GM12878 (cell line): ENCODE results near the gene G2E3. TPM values are rescaled to one million over a fixed set of nuclear protein-coding genes. Genes with fewer than 3 reads are reported as not detected.

Experiments
- ATAC-seq: fragments of 200-7000 bp; cut with Tn5 transposase; 3 replicates; pipeline ENCODE4 v1.9.1; 2020; ENCODE audit warnings: mild to moderate bottlenecking, moderate library complexity
- BruUV-seq: library from RNA; stranded (reverse); fragments of 400-500 nt; replicated peaks from 2 replicates; lab custom pipeline; 2021; lab: Mats Ljungman, UMichigan
- CTCF ChIA-PET: fragments of 300-600 bp; sonication (Branson Sonifier 250); formaldehyde crosslinking; extraction: SDS; loops from one replicate; lab custom pipeline; 2021; ENCODE audit warnings: inconsistent platforms; lab: Yijun Ruan, JAX
- POLR2A ChIA-PET: fragments of 350-600 bp; formaldehyde crosslinking; extraction: SDS; loops from one replicate; lab custom pipeline; 2021; ENCODE audit warnings: inconsistent platforms; lab: Charles Lee
- RAD21 ChIA-PET: fragments of 300-600 bp; sonication (Branson Sonifier 250); formaldehyde crosslinking; loops from one replicate; lab custom pipeline; 2023; ENCODE audit warnings: antibody characterized with exemption; ENCODE audit not compliant: unreplicated experiment; lab: Charles Lee
- SMC1A ChIA-PET: fragments of 300-600 bp; sonication (Branson Sonifier 250); formaldehyde crosslinking; loops from one replicate; lab custom pipeline; 2023; ENCODE audit not compliant: unreplicated experiment, uncharacterized antibody; lab: Charles Lee
- DNase-seq: peaks from one replicate; pipeline ENCODE4 v3.0.0-alpha.2; 2011; ENCODE audit warnings: low read depth, low spot score
- FAIRE-seq: peaks from 3 replicates; lab custom pipeline; 2011; peaks lifted over from hg19 to GRCh38; lab: Jason Lieb, UNC
- H2AFZ ChIP-seq: 2 replicates; pipeline ENCODE4 v1.6.0; 2011; ENCODE audit warnings: low read depth, low read length, control low read depth; ENCODE audit not compliant: control insufficient read depth
- H3K27ac ChIP-seq: 2 replicates; pipeline ENCODE4 v1.5.1; 2011; ENCODE audit warnings: control low read depth; ENCODE audit not compliant: control insufficient read depth, insufficient read depth
- H3K27me3 ChIP-seq, 2 experiments: replicated peaks in 1 of 2; 2 replicates each; pipeline versions ENCODE4 v1.6.0 to v1.6.1; 2011; ENCODE audit warnings: low read length in 1 of 2; ENCODE audit not compliant: control insufficient read depth in 2 of 2, insufficient read depth in 2 of 2
- H3K36me3 ChIP-seq, 2 experiments: 2 replicates each; pipeline ENCODE4 v1.5.1; 2011; ENCODE audit warnings: low read length in 1 of 2; ENCODE audit not compliant: control insufficient read depth in 2 of 2, insufficient read depth in 2 of 2
- H3K4me1 ChIP-seq: 2 replicates; pipeline ENCODE4 v1.6.1; 2011; ENCODE audit warnings: mild to moderate bottlenecking, low read length, moderate library complexity, mixed read lengths; ENCODE audit not compliant: control insufficient read depth, insufficient read depth
- H3K4me2 ChIP-seq: 2 replicates; pipeline ENCODE4 v1.6.0; 2011; ENCODE audit warnings: control low read depth; ENCODE audit not compliant: control insufficient read depth, insufficient read depth
- H3K4me3 ChIP-seq: fragments of 200-600 bp; sonication (generic); 2 replicates; pipeline ENCODE4 v1.5.1; 2016
- H3K79me2 ChIP-seq: 2 replicates; pipeline ENCODE4 v1.6.0; 2011; ENCODE audit warnings: low read length; ENCODE audit not compliant: control insufficient read depth, insufficient read depth
- H3K9ac ChIP-seq: 2 replicates; pipeline ENCODE4 v1.8.0; 2011; ENCODE audit warnings: low read length, control low read depth, mixed read lengths; ENCODE audit not compliant: control insufficient read depth, insufficient read depth
- H3K9me3 ChIP-seq: replicated peaks from 3 replicates; pipeline ENCODE4 v1.5.1; 2011; ENCODE audit warnings: mild to moderate bottlenecking, low read length; ENCODE audit not compliant: control insufficient read depth, insufficient read depth
- H4K20me1 ChIP-seq: 2 replicates; pipeline ENCODE4 v1.6.0; 2011; ENCODE audit not compliant: control insufficient read depth, insufficient read depth
- CEBPB ChIP-seq, 2 experiments: fragments of 150-350 bp in 1 of 2; IDR thresholded peaks; 2 replicates each; pipeline ENCODE4 v1.6.1; 2012 to 2014; ENCODE audit warnings: low read depth in 2 of 2, low read length in 2 of 2, borderline replicate concordance in 1 of 2, inconsistent platforms in 1 of 2
- DPF2 ChIP-seq: fragments of 450-650 bp; IDR thresholded peaks from 2 replicates; pipeline ENCODE4 v1.6.1; 2017; ENCODE audit warnings: mild to moderate bottlenecking
- FOS ChIP-seq: IDR thresholded peaks from 3 replicates; pipeline ENCODE4 v1.6.1; 2011; ENCODE audit warnings: borderline replicate concordance; ENCODE audit not compliant: insufficient read length; ENCODE audit errors: extremely low read depth
- FOXM1 ChIP-seq: IDR thresholded peaks from 2 replicates; pipeline ENCODE4 v1.6.1; 2012; ENCODE audit warnings: low read depth, mild to moderate bottlenecking, inconsistent platforms, low read length, moderate library complexity
- IRF4 ChIP-seq: IDR thresholded peaks from 2 replicates; pipeline ENCODE4 v1.6.1; 2011; ENCODE audit warnings: low read depth, low read length
- NFXL1 ChIP-seq: fragments of 450-650 bp; IDR thresholded peaks from 2 replicates; pipeline ENCODE4 v1.6.1; 2017; ENCODE audit warnings: antibody characterized with exemption, mild to moderate bottlenecking, borderline replicate concordance
- POU2F2 ChIP-seq: IDR thresholded peaks from 3 replicates; pipeline ENCODE4 v1.6.1; 2011; ENCODE audit warnings: low read depth, mild to moderate bottlenecking, low read length, borderline replicate concordance
- RAD21 ChIP-seq: IDR thresholded peaks from 2 replicates; pipeline ENCODE4 v1.6.1; 2011; ENCODE audit warnings: mild to moderate bottlenecking, low read depth, low read length, moderate library complexity; ENCODE audit not compliant: insufficient read depth
- RFX5 ChIP-seq: IDR thresholded peaks from 2 replicates; pipeline ENCODE4 v1.6.1; 2011; ENCODE audit warnings: low read depth, low read length, improper control_type of control experiment
- SMAD5 ChIP-seq: IDR thresholded peaks from 2 replicates; pipeline ENCODE4 v1.6.1; 2016; ENCODE audit warnings: antibody characterized with exemption, low read depth
- SMC3 ChIP-seq: IDR thresholded peaks from 2 replicates; pipeline ENCODE4 v1.6.1; 2011; ENCODE audit warnings: low read length, improper control_type of control experiment, borderline replicate concordance
- WGBS: methylation state at CpG from one replicate; pipeline ENCODE4 v1.1.6; 2016; ENCODE audit warnings: low lambda C conversion rate; ENCODE audit not compliant: insufficient replicate concordance, insufficient coverage; ENCODE audit errors: missing lambda C conversion rate; 5-methylcytosine and 5-hydroxymethylcytosine counted together
- in situ Hi-C: fragments of 300-500 bp; cut with MboI; formaldehyde crosslinking; loops from 9 replicates; pipeline ENCODE4 v1.14.3; 2018; ENCODE audit warnings: mixed read lengths
- intact Hi-C: fragments of 100-400 bp; cut with micrococcal nuclease; formaldehyde crosslinking; loops from one replicate; pipeline ENCODE4 v1.14.2; 2022; ENCODE audit not compliant: unreplicated experiment
- polyA plus RNA-seq, 11 experiments: library from polyadenylated mRNA; depleted of rRNA in 4 of 11; unstranded in 6 of 11; stranded (reverse) in 5 of 11; fragments of >200 nt; fragmentation: Nextera tagmentation in 4 of 11; fragmentation: Illumina TruSeq in 1 of 11; extraction: Ambion mirVana in 4 of 11; extraction: Trizol in 1 of 11; gene quantifications; 1 replicate in 1 of 11; 2 replicates in 10 of 11; pipeline versions ENCODE4 v1.2.1 to v1.2.3, GENCODE V29; 2011 to 2016; ENCODE audit warnings: inconsistent platforms in 2 of 11, missing spikeins in 2 of 11, low read depth in 1 of 11
- total RNA-seq, 4 experiments: library from RNA; depleted of rRNA in 3 of 4; stranded (reverse); fragments of >200 nt in 3 of 4; fragmentation: Illumina TruSeq in 1 of 4; extraction: Trizol in 1 of 4; gene quantifications; 2 replicates each; pipeline versions ENCODE4 v1.2.1 to v1.2.3, GENCODE V29; 2013 to 2021
- TF ChIP-seq, protein P1 (sequence below): IDR thresholded peaks from 2 replicates; pipeline ENCODE4 v1.6.1; 2011; ENCODE audit warnings: borderline replicate concordance, low read depth, mild to moderate bottlenecking, moderate library complexity, mixed read lengths, low read length; ENCODE audit not compliant: insufficient read depth; ENCODE audit errors: extremely low read length
- TF ChIP-seq, protein P2 (sequence below): fragments of 450-650 bp; IDR thresholded peaks from 2 replicates; pipeline ENCODE4 v1.6.1; 2017; ENCODE audit warnings: mild to moderate bottlenecking, moderate library complexity
- TF ChIP-seq, protein P3 (sequence below): IDR thresholded peaks from 2 replicates; pipeline ENCODE4 v1.6.1; 2011; ENCODE audit warnings: low read depth, mild to moderate bottlenecking, low read length, moderate library complexity, borderline replicate concordance; ENCODE audit errors: extremely low read depth
- TF ChIP-seq, protein P4 (sequence below): fragments of 450-650 bp; IDR thresholded peaks from 2 replicates; pipeline ENCODE4 v1.6.1; 2017; ENCODE audit warnings: low read depth, mild to moderate bottlenecking, moderate library complexity

Gene G2E3
- total and polyA plus RNA-seq, 10 of the 15 experiments (the other 5 are each of a cell fraction or from before 2014, with no cell fraction given) = 10.0 to 38.0 (median 21.1) TPM

DNA sequence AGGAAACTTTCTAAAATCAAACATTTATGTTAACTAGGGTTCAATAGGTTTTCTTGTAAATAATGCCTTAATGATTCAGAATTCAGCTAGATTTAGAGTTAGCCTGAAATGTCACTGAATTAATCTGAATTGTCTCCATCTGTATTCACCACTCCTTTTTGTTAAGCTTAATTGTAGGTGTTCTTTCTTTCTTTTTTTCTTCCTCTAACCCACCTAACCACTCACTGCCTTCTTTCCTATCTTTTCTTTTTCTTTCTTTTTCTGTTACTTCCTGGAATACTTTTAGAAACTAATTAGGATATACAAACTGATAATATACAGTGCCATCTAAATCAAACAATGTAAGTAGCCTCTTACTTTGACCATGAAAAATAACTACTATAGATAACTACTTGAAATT is 29.9 kb downstream of the G2E3 start (continued):
- TF ChIP-seq, protein P1, sequence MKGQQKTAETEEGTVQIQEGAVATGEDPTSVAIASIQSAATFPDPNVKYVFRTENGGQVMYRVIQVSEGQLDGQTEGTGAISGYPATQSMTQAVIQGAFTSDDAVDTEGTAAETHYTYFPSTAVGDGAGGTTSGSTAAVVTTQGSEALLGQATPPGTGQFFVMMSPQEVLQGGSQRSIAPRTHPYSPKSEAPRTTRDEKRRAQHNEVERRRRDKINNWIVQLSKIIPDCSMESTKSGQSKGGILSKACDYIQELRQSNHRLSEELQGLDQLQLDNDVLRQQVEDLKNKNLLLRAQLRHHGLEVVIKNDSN = no peak
- TF ChIP-seq NFXL1 = no peak

DNA sequence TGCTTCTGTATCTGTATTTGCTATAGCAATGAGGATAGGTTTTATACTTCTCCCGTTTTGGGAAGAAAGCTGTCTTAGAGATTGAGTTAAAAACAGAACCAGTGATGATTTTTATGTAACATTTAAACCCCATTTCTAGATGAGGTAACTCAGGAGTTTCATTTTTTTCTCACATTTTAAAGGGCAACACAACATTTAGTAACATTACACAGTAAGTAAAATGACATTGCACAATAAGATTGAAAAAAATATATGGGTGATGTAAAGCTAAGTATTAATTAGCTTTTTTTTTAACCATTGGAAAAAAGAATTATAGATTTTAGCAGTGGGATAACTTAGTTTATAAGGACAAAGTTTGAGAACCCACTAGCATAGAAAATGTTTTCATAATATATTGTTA is 38.0 kb downstream of the G2E3 start:
- no peaks in the 10 kb centered on the region for H3K9me3 ChIP-seq
- ChIA-PET CTCF (interaction anchor here (0.8 kb wide), 1 partner anchor 9 kb away, joined by 3 read pairs; no protein-coding TSS in a partner anchor), SMC1A (interaction anchor here (0.8 kb wide), 1 partner anchor 8 kb away, joined by 3 read pairs; no protein-coding TSS in a partner anchor), POLR2A (no interaction called here), RAD21 (no interaction called here)
- H3K79me2 ChIP-seq = no peaks in the 10 kb centered on the region
- H3K27ac ChIP-seq = no peak overlapping the region
- no peaks in the 10 kb centered on the region for H3K27me3 ChIP-seq
- intact Hi-C loops (no loop called here), in situ Hi-C loops (no loop called here)
- no TSS peak for BruUV-seq
- FAIRE-seq (no peak), ATAC-seq (no peak), DNase-seq (no peak)
- H3K36me3 ChIP-seq = peaks cover 5 to 10% of the 10 kb centered on the region in 2 experiments; a peak in 3 of 4 replicates
- no peak overlapping the region for H3K4me2 ChIP-seq
- 56% methylated on average over 1 of the region's 1 CpG for WGBS
- H3K4me3 ChIP-seq = no peak overlapping the region
- H4K20me1 ChIP-seq = no peaks in the 10 kb centered on the region
- H3K9ac ChIP-seq = no peak overlapping the region
- no peaks in the 10 kb centered on the region for H3K4me1 ChIP-seq
- H2AFZ ChIP-seq = no peak overlapping the region
- TF ChIP-seq SMAD5 = no peak
- TF ChIP-seq DPF2 = no peak
- TF ChIP-seq, protein P2, sequence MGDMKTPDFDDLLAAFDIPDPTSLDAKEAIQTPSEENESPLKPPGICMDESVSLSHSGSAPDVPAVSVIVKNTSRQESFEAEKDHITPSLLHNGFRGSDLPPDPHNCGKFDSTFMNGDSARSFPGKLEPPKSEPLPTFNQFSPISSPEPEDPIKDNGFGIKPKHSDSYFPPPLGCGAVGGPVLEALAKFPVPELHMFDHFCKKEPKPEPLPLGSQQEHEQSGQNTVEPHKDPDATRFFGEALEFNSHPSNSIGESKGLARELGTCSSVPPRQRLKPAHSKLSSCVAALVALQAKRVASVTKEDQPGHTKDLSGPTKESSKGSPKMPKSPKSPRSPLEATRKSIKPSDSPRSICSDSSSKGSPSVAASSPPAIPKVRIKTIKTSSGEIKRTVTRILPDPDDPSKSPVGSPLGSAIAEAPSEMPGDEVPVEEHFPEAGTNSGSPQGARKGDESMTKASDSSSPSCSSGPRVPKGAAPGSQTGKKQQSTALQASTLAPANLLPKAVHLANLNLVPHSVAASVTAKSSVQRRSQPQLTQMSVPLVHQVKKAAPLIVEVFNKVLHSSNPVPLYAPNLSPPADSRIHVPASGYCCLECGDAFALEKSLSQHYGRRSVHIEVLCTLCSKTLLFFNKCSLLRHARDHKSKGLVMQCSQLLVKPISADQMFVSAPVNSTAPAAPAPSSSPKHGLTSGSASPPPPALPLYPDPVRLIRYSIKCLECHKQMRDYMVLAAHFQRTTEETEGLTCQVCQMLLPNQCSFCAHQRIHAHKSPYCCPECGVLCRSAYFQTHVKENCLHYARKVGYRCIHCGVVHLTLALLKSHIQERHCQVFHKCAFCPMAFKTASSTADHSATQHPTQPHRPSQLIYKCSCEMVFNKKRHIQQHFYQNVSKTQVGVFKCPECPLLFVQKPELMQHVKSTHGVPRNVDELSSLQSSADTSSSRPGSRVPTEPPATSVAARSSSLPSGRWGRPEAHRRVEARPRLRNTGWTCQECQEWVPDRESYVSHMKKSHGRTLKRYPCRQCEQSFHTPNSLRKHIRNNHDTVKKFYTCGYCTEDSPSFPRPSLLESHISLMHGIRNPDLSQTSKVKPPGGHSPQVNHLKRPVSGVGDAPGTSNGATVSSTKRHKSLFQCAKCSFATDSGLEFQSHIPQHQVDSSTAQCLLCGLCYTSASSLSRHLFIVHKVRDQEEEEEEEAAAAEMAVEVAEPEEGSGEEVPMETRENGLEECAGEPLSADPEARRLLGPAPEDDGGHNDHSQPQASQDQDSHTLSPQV = no peak
- TF ChIP-seq FOS = no peak
- TF ChIP-seq POU2F2 = no peak
- TF ChIP-seq NFXL1 = no peak
- TF ChIP-seq RAD21 = no peak
- no peak for TF ChIP-seq FOXM1
- no peak for TF ChIP-seq CEBPB (IDR thresholded peaks at IDR 0.05; ENCODE audit: borderline replicate concordance in 1 of 2, low read depth in 2 of 2, low read length in 2 of 2)
- TF ChIP-seq RFX5 = no peak
- TF ChIP-seq SMC3 = no peak
- TF ChIP-seq, protein P3, sequence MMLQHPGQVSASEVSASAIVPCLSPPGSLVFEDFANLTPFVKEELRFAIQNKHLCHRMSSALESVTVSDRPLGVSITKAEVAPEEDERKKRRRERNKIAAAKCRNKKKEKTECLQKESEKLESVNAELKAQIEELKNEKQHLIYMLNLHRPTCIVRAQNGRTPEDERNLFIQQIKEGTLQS = no peak
- TF ChIP-seq, protein P4, sequence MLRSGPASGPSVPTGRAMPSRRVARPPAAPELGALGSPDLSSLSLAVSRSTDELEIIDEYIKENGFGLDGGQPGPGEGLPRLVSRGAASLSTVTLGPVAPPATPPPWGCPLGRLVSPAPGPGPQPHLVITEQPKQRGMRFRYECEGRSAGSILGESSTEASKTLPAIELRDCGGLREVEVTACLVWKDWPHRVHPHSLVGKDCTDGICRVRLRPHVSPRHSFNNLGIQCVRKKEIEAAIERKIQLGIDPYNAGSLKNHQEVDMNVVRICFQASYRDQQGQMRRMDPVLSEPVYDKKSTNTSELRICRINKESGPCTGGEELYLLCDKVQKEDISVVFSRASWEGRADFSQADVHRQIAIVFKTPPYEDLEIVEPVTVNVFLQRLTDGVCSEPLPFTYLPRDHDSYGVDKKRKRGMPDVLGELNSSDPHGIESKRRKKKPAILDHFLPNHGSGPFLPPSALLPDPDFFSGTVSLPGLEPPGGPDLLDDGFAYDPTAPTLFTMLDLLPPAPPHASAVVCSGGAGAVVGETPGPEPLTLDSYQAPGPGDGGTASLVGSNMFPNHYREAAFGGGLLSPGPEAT = no peak
- TF ChIP-seq IRF4 = no peak
